HepG2 (cell line): ENCODE results near the gene LAMTOR3. TPM values are rescaled to one million over a fixed set of nuclear protein-coding genes. Genes with fewer than 3 reads are reported as not detected.

Experiments used
- ATF7 ChIP-seq, 2 experiments: fragments of 450-650 bp in 1 of 2; sonication (generic) in 1 of 2; formaldehyde crosslinking in 1 of 2; IDR thresholded peaks; 2 replicates each; pipeline versions ENCODE4 v1.4.0 to v1.6.1; 2016 to 2020; ENCODE audit warnings: antibody characterized with exemption in 1 of 2, mild to moderate bottlenecking in 1 of 2, missing genetic modification reagents in 1 of 2
- BCL6 ChIP-seq: IDR thresholded peaks from 2 replicates; pipeline ENCODE4 v1.6.1; 2016; ENCODE audit warnings: missing genetic modification reagents, missing compliant biosample characterization
- CAMTA2 ChIP-seq: sonication (generic); formaldehyde crosslinking; IDR thresholded peaks from 2 replicates; pipeline ENCODE4 v1.4.0; 2020; ENCODE audit warnings: mild to moderate bottlenecking, missing genetic modification reagents, borderline replicate concordance
- DMAP1 ChIP-seq: IDR thresholded peaks from 2 replicates; pipeline ENCODE4 v1.6.1; 2016
- E2F2 ChIP-seq: sonication (generic); formaldehyde crosslinking; IDR thresholded peaks from 2 replicates; pipeline ENCODE4 v1.4.0; 2020; ENCODE audit warnings: missing genetic modification reagents, borderline replicate concordance
- ELF1 ChIP-seq: sonication (generic); formaldehyde crosslinking; IDR thresholded peaks from 2 replicates; pipeline ENCODE4 v1.4.0; 2020; ENCODE audit warnings: missing genetic modification reagents
- ETV6 ChIP-seq: sonication (generic); formaldehyde crosslinking; conservative IDR thresholded peaks from 2 replicates; pipeline ENCODE4 v1.4.0; 2020; ENCODE audit warnings: missing genetic modification reagents
- HCFC1 ChIP-seq: fragments of 150-350 bp; IDR thresholded peaks from 2 replicates; pipeline ENCODE4 v1.6.1; 2014; ENCODE audit warnings: low read depth, low read length
- HMGA1 ChIP-seq: sonication (generic); formaldehyde crosslinking; conservative IDR thresholded peaks from 2 replicates; pipeline ENCODE4 v1.4.0; 2020; ENCODE audit warnings: missing genetic modification reagents
- HOMEZ ChIP-seq: IDR thresholded peaks from 2 replicates; pipeline ENCODE4 v1.6.1; 2016; ENCODE audit warnings: low read depth
- HOXA5 ChIP-seq: sonication (generic); formaldehyde crosslinking; IDR thresholded peaks from 2 replicates; pipeline ENCODE4 v1.4.0; 2020; ENCODE audit warnings: missing genetic modification reagents
- KAT2B ChIP-seq: fragments of 150-350 bp; IDR thresholded peaks from 2 replicates; pipeline ENCODE4 v1.6.1; 2014; ENCODE audit warnings: low read depth, low read length, borderline replicate concordance
- PAXIP1 ChIP-seq: sonication (generic); formaldehyde crosslinking; conservative IDR thresholded peaks from 2 replicates; pipeline ENCODE4 v1.4.0; 2020; ENCODE audit warnings: mild to moderate bottlenecking, missing genetic modification reagents, moderate library complexity
- SMC3 ChIP-seq: IDR thresholded peaks from 2 replicates; pipeline ENCODE4 v1.6.1; 2011; ENCODE audit warnings: low read length, improper control_type of control experiment
- SNAI1 ChIP-seq: sonication (generic); formaldehyde crosslinking; IDR thresholded peaks from 2 replicates; pipeline ENCODE4 v1.5.0; 2020; ENCODE audit warnings: mild to moderate bottlenecking, missing genetic modification reagents, borderline replicate concordance
- SP1 ChIP-seq, 2 experiments: fragments of 450-650 bp in 1 of 2; sonication (generic) in 1 of 2; formaldehyde crosslinking in 1 of 2; IDR thresholded peaks; 2 replicates each; pipeline versions ENCODE4 v1.4.0 to v1.6.1; 2016 to 2020; ENCODE audit warnings: missing genetic modification reagents in 1 of 2
- SRY ChIP-seq: sonication (generic); formaldehyde crosslinking; IDR thresholded peaks from 2 replicates; pipeline ENCODE4 v1.8.0; 2022; ENCODE audit warnings: mild to moderate bottlenecking, missing genetic modification reagents
- TCF7L2 ChIP-seq: IDR thresholded peaks from 2 replicates; pipeline ENCODE4 v1.6.1; 2011; ENCODE audit warnings: mild to moderate bottlenecking, low read depth, low read length, moderate library complexity
- TEAD3 ChIP-seq: optimal IDR thresholded peaks from 2 replicates; pipeline ENCODE3; 2016; ENCODE audit warnings: borderline replicate concordance
- U2AF2 ChIP-seq: fragments of 200-400 bp; formaldehyde crosslinking; IDR thresholded peaks from 2 replicates; pipeline ENCODE4 v1.6.1; 2017; ENCODE audit warnings: low read depth, mild to moderate bottlenecking, low read length
- ZC3H4 ChIP-seq: sonication (generic); formaldehyde crosslinking; IDR thresholded peaks from 2 replicates; pipeline ENCODE4 v1.4.0; 2020; ENCODE audit warnings: missing genetic modification reagents, borderline replicate concordance
- ZNF101 ChIP-seq: sonication (generic); formaldehyde crosslinking; IDR thresholded peaks from 2 replicates; pipeline ENCODE4 v1.4.0; 2020; ENCODE audit warnings: mild to moderate bottlenecking, low read depth, missing genetic modification reagents, borderline replicate concordance
- ZNF121 ChIP-seq: sonication (generic); formaldehyde crosslinking; IDR thresholded peaks from 2 replicates; pipeline ENCODE4 v1.5.0; 2020; ENCODE audit warnings: mild to moderate bottlenecking, missing genetic modification reagents
- ZNF235 ChIP-seq: sonication (generic); formaldehyde crosslinking; IDR thresholded peaks from 2 replicates; pipeline ENCODE4 v1.8.1; 2023; ENCODE audit warnings: mild to moderate bottlenecking, missing genetic modification reagents, borderline replicate concordance
- ZNF7 ChIP-seq: IDR thresholded peaks from 2 replicates; pipeline ENCODE4 v1.6.1; 2016; ENCODE audit warnings: missing biosample characterization, missing genetic modification reagents
- polyA plus RNA-seq, 8 experiments: library from polyadenylated mRNA; depleted of rRNA in 3 of 8; stranded (reverse) in 7 of 8; unstranded in 1 of 8; fragments of >200 nt; fragmentation: Illumina TruSeq in 4 of 8; extraction: Trizol in 4 of 8; gene quantifications; 2 replicates each; pipeline versions ENCODE4 v1.2.1 to v1.2.3, GENCODE V29; 2011 to 2016; ENCODE audit warnings: low read depth in 4 of 8, missing spikeins in 1 of 8, mixed read lengths in 1 of 8; ENCODE audit not compliant: insufficient read depth in 1 of 8
- total RNA-seq, 5 experiments: library from RNA; depleted of rRNA; stranded (reverse); fragments of >200 nt; fragmentation: Illumina TruSeq; extraction: Trizol; gene quantifications; 2 replicates each; pipeline ENCODE4 v1.2.3, GENCODE V29; 2016; ENCODE audit warnings: low read depth in 1 of 5

Gene LAMTOR3
- total and polyA plus RNA-seq, 2 of the 13 experiments (the other 11 are each of a cell fraction or from before 2014, with no cell fraction given) = 47.6 to 49.1 TPM

- no peak for TF ChIP-seq DMAP1 (CRISPR knock-in tag)
- TF ChIP-seq TEAD3 (CRISPR knock-in tag) = no peak
- no peak for TF ChIP-seq TCF7L2
- no peak for TF ChIP-seq KAT2B
- TF ChIP-seq HMGA1 = no peak
- no peak for TF ChIP-seq ZC3H4 (CRISPR knock-in tag)
- no peak for TF ChIP-seq ZNF235 (CRISPR knock-in tag)
- no peak for TF ChIP-seq SP1 (IDR thresholded peaks at IDR 0.05)
- 0 out of 2 replicates have a peak, but pooled peaks have one; percentile 36 for TF ChIP-seq SP1 (CRISPR knock-in tag; IDR thresholded peaks at IDR 0.05)
- TF ChIP-seq ZNF7 = no peak
- TF ChIP-seq SRY (CRISPR knock-in tag) = 0 out of 2 replicates have a peak, but pooled peaks have one; percentile 68
- TF ChIP-seq U2AF2 = no peak
- no peak for TF ChIP-seq E2F2 (CRISPR knock-in tag)
- no peak for TF ChIP-seq HOXA5 (CRISPR knock-in tag)
- TF ChIP-seq CAMTA2 = no peak
- TF ChIP-seq SMC3 = no peak
- peak; percentile 64; the same call in 1 of the 2 replicates for TF ChIP-seq HCFC1
- no peak for TF ChIP-seq ATF7 (IDR thresholded peaks at IDR 0.05)
- TF ChIP-seq ATF7 (CRISPR knock-in tag; IDR thresholded peaks at IDR 0.05) = no peak
- TF ChIP-seq ZNF121 (CRISPR knock-in tag) = no peak
- no peak for TF ChIP-seq PAXIP1 (CRISPR knock-in tag)
- no peak; the same call in 1 of the 2 replicates for TF ChIP-seq HOMEZ
- no peak for TF ChIP-seq SNAI1
- TF ChIP-seq ETV6 (CRISPR knock-in tag) = no peak
- TF ChIP-seq BCL6 (CRISPR knock-in tag) = peak; percentile 46; the same call in 1 of the 2 replicates
- peak; percentile 86 for TF ChIP-seq ELF1 (CRISPR knock-in tag)
- TF ChIP-seq ZNF101 (CRISPR knock-in tag) = no peak
Measured at GRCh38 chr4:99894161-99894997, at the start of gene LAMTOR3 (continued).
